Activated naive CD4-positive, alpha-beta T cell treated with anti-CD3 and anti-CD28 coated beads, Interleukin-2, amount 50 U/mL, for 24 hours (primary cell): ENCODE data around the gene IL11.
"Not testable (repeated sequence)": the region's sequence is repeated elsewhere in the genome, so short reads cannot be mapped to it uniquely, and the experiment has no call there.

Source experiments
- H3K27ac Mint-ChIP-seq: one replicate; pipeline ENCODE4 v1.8.0; 2021; ENCODE audit warnings: mild to moderate bottlenecking, mixed read lengths
- H3K27me3 Mint-ChIP-seq: one replicate; pipeline ENCODE4 v1.8.0; 2021; ENCODE audit warnings: mixed read lengths
- H3K36me3 Mint-ChIP-seq: one replicate; pipeline ENCODE4 v1.8.0; 2021; ENCODE audit warnings: mixed read lengths
- H3K4me1 Mint-ChIP-seq: one replicate; pipeline ENCODE4 v1.8.0; 2021; ENCODE audit warnings: mixed read lengths
- H3K4me3 Mint-ChIP-seq: one replicate; pipeline ENCODE4 v1.8.0; 2021; ENCODE audit warnings: mild to moderate bottlenecking, mixed read lengths
- H3K9me3 Mint-ChIP-seq: one replicate; pipeline ENCODE4 v1.8.0; 2021; ENCODE audit warnings: mixed read lengths

The IL11 gene

GRCh38 chr19:55370305-55370988 is at the start of gene IL11:
IL11 (minus strand) TSS chr19:55370463; CDS start chr19:55370310, 153 bp downstream.
- Mint-ChIP-seq H3K9me3 (no peaks in the 10 kb centered on the region), H3K27me3 (peaks cover 27% of the 10 kb centered on the region), H3K4me3 (peak within 1 kb of the TSS; percentile 84), H3K27ac (peak within 1 kb of the TSS; percentile 46), H3K4me1 (peaks cover 9% of the 10 kb centered on the region), H3K36me3 (peaks cover 4% of the 10 kb centered on the region)

- peaks cover 28% of the 10 kb centered on the region for H3K4me1 Mint-ChIP-seq
- H3K27ac Mint-ChIP-seq: no peak overlapping the region
- no peaks in the 10 kb centered on the region for H3K9me3 Mint-ChIP-seq
- peaks cover under 1% of the 10 kb centered on the region for H3K36me3 Mint-ChIP-seq
- H3K4me3 Mint-ChIP-seq: no peak overlapping the region
- H3K27me3 Mint-ChIP-seq: no peaks in the 10 kb centered on the region
These were observed 49.5 kb upstream of the IL11 start for GRCh38 chr19:55419624-55420236.

- H3K4me3 Mint-ChIP-seq: no peak overlapping the region
- no peaks in the 10 kb centered on the region for H3K36me3 Mint-ChIP-seq
- peaks cover 28% of the 10 kb centered on the region for H3K4me1 Mint-ChIP-seq
- H3K9me3 Mint-ChIP-seq: no peaks in the 10 kb centered on the region
- H3K27me3 Mint-ChIP-seq: no peaks in the 10 kb centered on the region
- no peak overlapping the region for H3K27ac Mint-ChIP-seq
These were observed 48.8 kb upstream of the IL11 start for GRCh38 chr19:55419103-55419502.

- Mint-ChIP-seq H3K36me3 (no peaks in the 10 kb centered on the region), H3K27me3 (no peaks in the 10 kb centered on the region), H3K27ac (no peak overlapping the region), H3K9me3 (no peaks in the 10 kb centered on the region), H3K4me3 (no peak overlapping the region), H3K4me1 (peaks cover 24% of the 10 kb centered on the region)
These were observed 47.9 kb upstream of the IL11 start for GRCh38 chr19:55418185-55418584.

GRCh38 chr19:55410168-55410567 is 39.9 kb upstream of the IL11 start:
- peak overlapping the region; percentile 56 for H3K27ac Mint-ChIP-seq
- H3K4me1 Mint-ChIP-seq: peaks cover 29% of the 10 kb centered on the region
- H3K27me3 Mint-ChIP-seq: no peaks in the 10 kb centered on the region
- peaks cover 12% of the 10 kb centered on the region for H3K36me3 Mint-ChIP-seq
- no peak overlapping the region for H3K4me3 Mint-ChIP-seq
- H3K9me3 Mint-ChIP-seq: peaks cover 6% of the 10 kb centered on the region

GRCh38 chr19:55409179-55409578 is 38.9 kb upstream of the IL11 start:
- not testable (repeated sequence) for H3K9me3 Mint-ChIP-seq, H3K27ac Mint-ChIP-seq, H3K27me3 Mint-ChIP-seq
- Mint-ChIP-seq H3K4me1 (peaks cover 29% of the 10 kb centered on the region), H3K4me3 (peak overlapping the region; percentile 52), H3K36me3 (peaks cover 12% of the 10 kb centered on the region)

GRCh38 chr19:55408533-55408872 is 38.2 kb upstream of the IL11 start:
- no peaks in the 10 kb centered on the region for H3K27me3 Mint-ChIP-seq
- H3K4me1 Mint-ChIP-seq: peaks cover 29% of the 10 kb centered on the region
- H3K36me3 Mint-ChIP-seq: peaks cover 12% of the 10 kb centered on the region
- peaks cover 6% of the 10 kb centered on the region for H3K9me3 Mint-ChIP-seq
- peak overlapping the region; percentile 95 for H3K27ac Mint-ChIP-seq
- peak overlapping the region; percentile 90 for H3K4me3 Mint-ChIP-seq

- peaks cover 14% of the 10 kb centered on the region for H3K36me3 Mint-ChIP-seq
- H3K27me3 Mint-ChIP-seq: no peaks in the 10 kb centered on the region
- H3K27ac Mint-ChIP-seq: peak overlapping the region; percentile 95
- peaks cover 32% of the 10 kb centered on the region for H3K4me1 Mint-ChIP-seq
- H3K9me3 Mint-ChIP-seq: peaks cover 6% of the 10 kb centered on the region
- H3K4me3 Mint-ChIP-seq: peak overlapping the region; percentile 90
These were observed 37.7 kb upstream of the IL11 start for GRCh38 chr19:55407800-55408532.

- not testable (repeated sequence) for H3K27me3 Mint-ChIP-seq, H3K9me3 Mint-ChIP-seq
- Mint-ChIP-seq H3K4me3 (peak within 1 kb of the TSS; percentile 90), H3K36me3 (peaks cover 14% of the 10 kb centered on the region), H3K4me1 (peaks cover 32% of the 10 kb centered on the region), H3K27ac (peak within 1 kb of the TSS; percentile 95)
These were observed 37.2 kb upstream of the IL11 start, which contains the start of gene UBE2S for GRCh38 chr19:55407550-55407799. UBE2S (minus strand) TSS chr19:55407788; CDS start chr19:55407589, 199 bp downstream.

GRCh38 chr19:55406826-55407549 is 36.7 kb upstream of the IL11 start:
- Mint-ChIP-seq H3K36me3 (peaks cover 15% of the 10 kb centered on the region), H3K4me3 (peak overlapping the region; percentile 90), H3K4me1 (peaks cover 32% of the 10 kb centered on the region), H3K27ac (peak overlapping the region; percentile 77), H3K27me3 (no peaks in the 10 kb centered on the region), H3K9me3 (peaks cover 6% of the 10 kb centered on the region)

GRCh38 chr19:55406091-55406825 is 36.0 kb upstream of the IL11 start:
- Mint-ChIP-seq H3K27me3 (no peaks in the 10 kb centered on the region), H3K9me3 (peaks cover 6% of the 10 kb centered on the region), H3K4me1 (peaks cover 32% of the 10 kb centered on the region), H3K27ac (peak overlapping the region; percentile 77), H3K36me3 (peaks cover 17% of the 10 kb centered on the region), H3K4me3 (peak overlapping the region; percentile 90)

- Mint-ChIP-seq H3K27me3 (no peaks in the 10 kb centered on the region), H3K4me1 (peaks cover 32% of the 10 kb centered on the region), H3K36me3 (peaks cover 17% of the 10 kb centered on the region)
These were observed 35.4 kb upstream of the IL11 start for GRCh38 chr19:55405638-55406037.

GRCh38 chr19:55402509-55402908 is 32.2 kb upstream of the IL11 start:
- H3K4me3 Mint-ChIP-seq: no peak overlapping the region
- no peaks in the 10 kb centered on the region for H3K9me3 Mint-ChIP-seq
- H3K36me3 Mint-ChIP-seq: peaks cover 16% of the 10 kb centered on the region
- no peaks in the 10 kb centered on the region for H3K27me3 Mint-ChIP-seq
- H3K4me1 Mint-ChIP-seq: peaks cover 27% of the 10 kb centered on the region
- H3K27ac Mint-ChIP-seq: no peak overlapping the region

More at GRCh38 chr19:55405638-55406037, 35.4 kb upstream of the IL11 start:
- Mint-ChIP-seq H3K9me3 (peaks cover 6% of the 10 kb centered on the region), H3K4me3 (peak overlapping the region; percentile 90), H3K27ac (peak overlapping the region; percentile 74)

GRCh38 chr19:55401390-55401789 is 31.1 kb upstream of the IL11 start:
- Mint-ChIP-seq H3K36me3 (peaks cover 13% of the 10 kb centered on the region), H3K4me1 (peaks cover 22% of the 10 kb centered on the region)
- H3K27me3 Mint-ChIP-seq, H3K4me3 Mint-ChIP-seq, H3K27ac Mint-ChIP-seq, H3K9me3 Mint-ChIP-seq: not testable (repeated sequence)
